Measurements from ENCODE around the gene KCNN2. TPM values are rescaled to one million over a fixed set of nuclear protein-coding genes. Genes with fewer than 3 reads are reported as not detected.

KCNN2 gene
- total RNA-seq, 1 experiment from 2014 or later, result not detected

GRCh38 chr5:114500756-114501155 is 138.9 kb downstream of the KCNN2 start:
- no peak for DNase-seq (ENCODE audit: low read depth)

GRCh38 chr5:114504560-114504959 is 142.7 kb downstream of the KCNN2 start:
- no peak for DNase-seq (ENCODE audit: low read depth)

GRCh38 chr5:114524221-114524620 is 162.4 kb downstream of the KCNN2 start:
- DNase-seq (ENCODE audit: low read depth), result no peak

- DNase-seq (ENCODE audit: low read depth), result no peak
Measured at GRCh38 chr5:114544561-114544960, 182.7 kb downstream of the KCNN2 start.
